GM19025 (cell line): ENCODE data around the gene OBI1.

Experiments used
- ATAC-seq: cut with Tn5 transposase; IDR thresholded peaks from one replicate; pipeline ENCODE4 v1.9.1; 2021; ENCODE audit warnings: mild to moderate bottlenecking, low read depth, moderate library complexity; ENCODE audit not compliant: unreplicated experiment

Gene OBI1

DNA sequence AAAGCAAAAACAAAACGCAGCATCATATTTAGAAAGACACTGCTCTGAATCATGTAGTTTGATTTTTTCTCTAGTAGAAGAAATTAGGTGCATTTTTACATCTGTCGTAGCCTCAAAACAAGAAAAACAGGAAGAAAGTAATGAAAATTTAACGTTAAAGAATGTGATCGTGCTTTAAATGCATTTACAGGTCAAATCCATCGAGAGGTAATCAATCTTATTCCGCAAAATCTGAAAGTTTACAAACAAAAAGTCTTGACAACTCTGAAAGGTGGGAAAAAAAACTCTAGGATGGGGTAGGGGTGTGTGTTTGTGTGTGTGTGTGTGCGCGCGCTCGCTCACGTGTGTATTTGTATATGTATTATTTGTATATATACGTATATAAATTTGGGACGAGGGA lies 65.8 kb downstream of the OBI1 start:
- no peak for ATAC-seq

DNA sequence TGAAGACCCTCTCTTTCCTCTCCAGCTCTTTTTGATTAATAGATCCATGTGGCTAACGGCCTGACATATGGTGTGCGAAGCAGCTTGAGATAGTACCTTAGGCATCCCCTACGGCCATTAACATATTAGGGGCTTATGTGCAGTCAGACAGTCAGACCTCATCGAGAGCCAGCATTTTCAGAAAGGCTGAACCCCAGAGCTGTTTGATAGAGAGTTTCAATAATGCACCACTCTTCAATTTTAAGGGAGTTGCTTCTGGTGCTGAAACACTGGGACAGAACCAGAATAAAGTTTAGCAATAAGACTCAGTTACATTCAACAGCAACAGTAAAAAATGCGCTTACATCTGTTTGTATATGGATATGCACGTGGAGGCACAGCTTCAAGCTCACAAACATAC lies 66.4 kb downstream of the OBI1 start:
- no peak for ATAC-seq

DNA sequence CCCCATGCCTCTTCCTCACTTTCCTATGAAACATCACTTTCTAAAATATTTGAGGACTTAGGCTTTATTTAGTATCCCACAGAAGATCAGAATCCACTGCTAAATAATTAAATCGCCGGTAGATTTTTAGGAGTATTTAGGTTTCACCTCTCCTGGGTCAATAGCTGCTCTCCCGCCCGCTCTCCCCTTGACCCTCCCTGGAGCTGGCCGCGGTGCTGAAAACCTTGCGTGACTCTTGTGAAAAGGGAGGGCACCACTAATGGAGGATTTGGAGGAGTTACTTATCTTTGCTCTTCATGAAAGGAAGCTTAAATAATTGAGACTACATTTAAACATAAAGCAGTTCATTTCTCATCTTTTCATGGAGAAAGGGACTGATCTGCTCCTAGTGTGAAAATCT lies 69.7 kb downstream of the OBI1 start:
- ATAC-seq: no peak

DNA sequence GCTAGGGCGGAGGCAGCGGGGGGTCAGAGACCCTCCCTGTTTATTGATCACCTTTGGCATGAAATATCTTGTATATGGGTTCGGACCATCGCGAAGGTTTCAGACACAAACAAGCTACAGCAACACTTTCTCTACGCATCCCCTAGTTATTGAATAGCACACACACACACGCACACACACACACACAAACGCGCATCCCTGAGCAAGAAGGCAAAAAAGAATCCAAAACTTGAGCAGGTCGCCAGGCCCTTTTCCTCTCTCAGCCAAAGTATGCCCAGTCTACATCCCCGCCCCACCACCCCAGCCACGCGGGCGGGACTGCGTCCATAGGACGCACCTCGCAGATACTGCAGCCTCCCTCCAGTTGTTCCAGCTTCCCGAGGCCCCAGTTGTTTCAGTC lies 71.6 kb downstream of the OBI1 start:
- ATAC-seq: no peak

DNA sequence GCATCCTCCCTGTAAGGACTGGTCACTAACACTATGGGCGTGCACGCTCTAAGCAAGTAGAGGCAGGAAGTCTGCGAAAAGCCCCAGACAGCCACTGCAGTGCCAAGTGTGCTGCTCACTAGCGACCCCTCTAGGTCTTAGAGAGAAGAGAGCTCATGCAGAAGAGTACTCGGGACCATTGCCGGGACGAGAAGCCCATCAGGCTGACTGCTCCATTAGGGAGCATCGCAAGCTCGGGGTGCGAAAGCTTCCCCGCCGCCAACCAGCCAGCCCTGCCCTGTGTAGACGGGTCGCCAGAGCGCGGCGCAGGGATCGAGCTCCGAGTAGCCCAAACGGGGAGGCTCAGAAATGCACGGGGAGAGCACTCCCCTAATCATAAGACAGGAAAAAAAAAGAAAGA lies 72.2 kb downstream of the OBI1 start:
- no peak for ATAC-seq

DNA sequence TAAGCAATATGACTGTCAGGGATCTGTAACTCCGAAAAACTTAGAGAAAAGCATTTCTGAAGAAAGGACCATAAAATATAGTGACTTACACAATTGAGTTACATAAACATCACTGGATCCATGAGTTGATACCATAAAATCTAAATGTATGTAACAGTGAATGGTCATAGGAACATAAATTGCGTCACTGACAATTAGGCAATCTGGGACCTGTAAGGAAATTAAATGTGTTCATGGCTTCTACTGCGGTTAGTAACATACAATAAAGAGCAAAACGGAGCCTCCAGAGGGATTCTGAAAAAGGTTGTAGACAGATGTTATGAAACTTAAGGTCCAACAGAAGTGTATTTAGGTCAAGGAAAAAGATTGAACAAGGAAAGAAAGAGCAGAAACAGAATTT lies 82.7 kb downstream of the OBI1 start:
- ATAC-seq: no peak

DNA sequence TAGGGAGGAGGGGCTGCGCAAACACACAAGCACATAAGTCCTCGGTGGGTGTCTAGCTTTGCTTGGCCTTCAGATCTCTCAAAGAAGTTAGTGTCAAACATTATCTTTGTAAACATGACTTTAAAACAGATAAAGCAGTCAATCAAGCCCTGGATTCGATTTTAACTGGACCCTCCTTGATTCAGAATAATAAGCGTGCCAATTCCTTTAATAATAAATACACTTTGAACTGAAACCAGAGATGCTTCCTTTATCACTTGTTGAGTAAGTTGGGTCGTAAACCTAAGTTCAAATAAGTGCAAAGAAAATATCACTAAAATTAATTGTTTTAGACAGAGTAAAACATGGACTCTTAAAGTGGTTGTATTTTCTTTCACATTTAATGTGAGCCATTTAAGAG lies 86.5 kb downstream of the OBI1 start:
- no peak for ATAC-seq

DNA sequence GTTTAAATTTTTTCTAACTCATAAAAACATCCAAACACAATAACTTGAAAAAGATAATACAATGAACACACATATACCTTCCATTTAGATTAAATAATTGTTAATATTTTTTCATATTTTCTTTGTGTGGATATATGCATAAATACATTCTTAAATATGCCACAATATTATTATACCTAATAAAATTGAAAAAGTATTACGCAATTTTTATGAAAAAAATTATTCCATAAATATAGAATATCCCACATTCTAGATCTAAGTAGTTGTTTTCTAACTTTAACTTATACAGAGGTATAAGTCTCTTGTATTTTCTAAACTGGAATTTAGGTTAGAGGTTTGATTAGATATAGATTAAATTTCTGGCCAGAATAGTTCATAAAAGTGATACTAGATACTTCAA lies 89.9 kb downstream of the OBI1 start:
- ATAC-seq: no peak

DNA sequence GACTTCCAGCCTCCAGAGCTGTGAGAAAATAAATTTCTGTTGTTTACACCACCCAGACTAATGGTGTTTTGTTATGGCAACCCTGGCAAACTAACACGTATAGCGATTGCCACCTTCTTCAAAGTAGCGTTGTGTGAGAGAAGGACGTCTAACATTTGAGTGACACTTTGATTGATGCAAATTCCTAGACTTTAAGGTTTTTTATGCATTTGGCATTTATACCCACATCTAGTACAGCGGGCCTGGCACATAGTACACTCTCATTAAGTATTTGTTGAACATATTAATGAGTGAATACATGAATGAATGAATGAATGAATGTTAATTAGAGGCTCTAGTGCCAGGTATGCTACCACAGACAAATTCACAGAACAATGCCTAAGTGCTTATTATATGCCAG lies 92.3 kb downstream of the OBI1 start:
- ATAC-seq: no peak
